GM19328 (cell line): ENCODE results near the gene TES.

Source experiments
- ATAC-seq: cut with Tn5 transposase; IDR thresholded peaks from one replicate; pipeline ENCODE4 v1.9.1; 2021; ENCODE audit warnings: mild to moderate bottlenecking, moderate library complexity; ENCODE audit not compliant: unreplicated experiment

The TES gene

GRCh38 chr7:116219288-116219687 lies 8.9 kb downstream of the TES start:
- no peak for ATAC-seq

- ATAC-seq: no peak
Measured at GRCh38 chr7:116219834-116220233, 9.5 kb downstream of the TES start.

- no peak for ATAC-seq
Measured at GRCh38 chr7:116222501-116222900, 12.2 kb downstream of the TES start.

DNA sequence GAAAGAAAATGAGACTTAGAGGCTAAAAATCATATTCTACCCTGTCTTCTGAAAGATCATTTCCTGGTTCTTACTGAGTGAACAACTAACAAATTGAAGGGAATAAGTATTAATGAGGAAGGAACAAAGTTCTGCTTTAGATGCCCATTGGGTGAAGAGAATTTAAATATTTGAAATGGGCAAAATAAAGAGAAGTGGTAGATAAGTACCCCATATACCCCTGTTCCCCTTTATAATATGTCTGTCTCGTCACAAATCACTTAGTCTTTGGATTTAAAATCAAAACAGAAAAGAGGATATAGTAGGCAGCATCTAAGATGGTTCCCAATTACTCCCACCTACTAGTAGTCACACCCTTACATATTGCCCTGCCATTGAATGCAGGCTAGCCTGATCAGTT lies 13.2 kb downstream of the TES start:
- no peak for ATAC-seq

DNA sequence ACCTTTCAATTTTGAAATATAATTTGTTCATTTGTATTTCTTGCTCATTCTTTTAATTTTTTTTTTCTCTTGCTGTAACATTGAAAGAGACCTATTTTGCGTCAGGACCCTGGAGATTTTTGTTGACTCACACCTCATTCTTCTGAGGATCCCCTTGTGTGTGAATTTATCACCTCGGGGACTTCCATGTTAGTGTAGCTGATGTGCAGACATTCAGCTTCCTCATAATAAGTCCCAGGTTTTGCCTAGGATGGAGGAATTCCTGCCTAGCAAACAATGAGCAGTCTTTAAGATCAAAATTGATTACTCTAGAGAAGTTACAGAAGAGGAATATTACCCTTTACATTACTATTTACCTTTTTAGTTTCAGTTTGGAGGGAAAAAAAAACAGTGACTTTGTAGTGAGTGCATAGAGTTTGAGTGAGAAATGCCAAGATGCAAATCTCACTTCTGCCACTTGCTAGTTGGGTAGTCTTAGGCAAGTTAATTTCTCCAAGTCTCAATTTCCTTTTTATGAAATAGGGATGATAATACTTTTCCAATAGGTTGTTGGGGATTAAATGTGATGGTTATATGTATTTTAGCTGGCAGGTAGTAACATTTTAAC lies 14.3 kb downstream of the TES start:
- ATAC-seq: peak; percentile 43

DNA sequence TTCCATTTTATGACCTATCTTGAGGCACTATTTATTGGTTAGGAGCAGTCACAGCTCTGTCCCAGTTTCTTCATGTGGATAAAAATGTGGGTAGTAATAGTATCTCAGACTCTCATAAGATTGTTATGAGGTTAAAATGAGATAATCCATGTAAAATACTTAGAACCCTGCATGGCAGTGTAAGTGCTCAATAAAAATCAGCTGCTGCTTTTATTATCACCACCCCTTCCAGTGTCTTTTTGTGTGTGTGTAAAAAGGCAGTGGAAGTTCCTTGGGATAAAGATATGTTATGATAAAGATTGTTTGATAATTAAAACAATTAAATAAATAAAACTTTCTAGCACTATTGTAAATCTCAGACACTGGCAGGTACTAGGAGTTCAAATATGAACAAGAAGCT lies 15.5 kb downstream of the TES start:
- ATAC-seq: no peak

GRCh38 chr7:116226664-116227063 lies 16.3 kb downstream of the TES start:
- ATAC-seq: no peak

GRCh38 chr7:116227678-116228239 lies 17.4 kb downstream of the TES start:
- no peak for ATAC-seq

DNA sequence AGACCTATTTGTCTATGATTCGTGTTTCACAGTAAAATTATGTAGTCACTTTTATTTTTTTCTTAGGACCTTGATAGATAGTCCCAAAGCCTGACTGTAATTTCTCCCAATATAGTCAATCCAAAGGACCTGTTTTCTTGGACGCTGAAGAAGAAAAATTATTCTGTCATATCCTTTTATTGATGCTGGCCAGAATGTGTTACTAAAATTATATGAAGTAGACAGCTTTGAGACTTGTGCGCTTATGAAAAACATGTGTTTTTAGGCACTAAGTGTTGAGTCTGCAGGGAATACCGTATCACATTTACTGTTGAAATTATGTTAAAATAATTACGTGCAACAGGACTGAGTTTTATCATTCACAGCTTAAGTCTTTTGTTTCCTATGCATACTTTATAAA lies 17.9 kb downstream of the TES start:
- ATAC-seq: no peak

DNA sequence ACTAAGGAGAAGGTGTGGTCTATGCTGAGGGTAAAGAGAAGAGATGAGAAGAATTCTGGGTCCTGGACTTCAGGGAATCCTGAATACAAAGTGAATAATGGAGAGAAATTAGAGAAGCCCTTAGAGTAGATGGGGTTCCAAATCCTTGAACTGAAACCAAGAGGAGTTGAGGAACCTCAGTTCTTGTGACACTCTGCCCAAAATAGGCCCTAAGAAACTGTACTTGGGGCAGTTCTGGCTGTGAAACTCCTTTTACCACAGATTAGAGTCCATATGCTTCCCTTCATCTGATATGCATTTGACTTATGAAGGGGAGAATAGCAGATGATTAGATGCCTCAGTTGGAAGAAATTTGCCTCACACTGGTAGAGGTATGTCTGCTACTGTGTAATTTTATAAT lies 19.0 kb downstream of the TES start:
- ATAC-seq: no peak

GRCh38 chr7:116230191-116231005 lies 20.1 kb downstream of the TES start:
- no peak for ATAC-seq

DNA sequence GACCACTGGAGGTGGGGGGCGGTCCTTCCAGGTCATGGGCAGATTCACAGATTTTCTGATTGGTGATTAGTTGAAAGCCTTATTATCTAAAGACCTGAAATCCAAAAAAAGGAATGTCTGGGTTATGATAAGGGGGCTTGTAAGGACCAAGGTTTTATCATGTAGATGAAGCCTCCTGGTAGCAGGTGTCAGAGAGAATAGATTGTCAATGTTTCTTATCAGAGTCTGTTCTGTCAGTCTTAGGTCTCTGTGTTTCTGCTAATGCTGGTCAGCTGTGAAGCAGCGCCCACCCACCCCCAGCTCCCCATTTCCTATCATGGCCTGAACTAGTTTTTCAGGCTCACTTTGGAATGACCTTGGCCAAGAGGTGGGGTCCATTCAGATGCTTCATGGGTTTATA lies 21.2 kb downstream of the TES start:
- no peak for ATAC-seq

GRCh38 chr7:116231949-116232348 lies 21.6 kb downstream of the TES start:
- no peak for ATAC-seq

- ATAC-seq: no peak
Measured at GRCh38 chr7:116232350-116232749, 22.0 kb downstream of the TES start.

DNA sequence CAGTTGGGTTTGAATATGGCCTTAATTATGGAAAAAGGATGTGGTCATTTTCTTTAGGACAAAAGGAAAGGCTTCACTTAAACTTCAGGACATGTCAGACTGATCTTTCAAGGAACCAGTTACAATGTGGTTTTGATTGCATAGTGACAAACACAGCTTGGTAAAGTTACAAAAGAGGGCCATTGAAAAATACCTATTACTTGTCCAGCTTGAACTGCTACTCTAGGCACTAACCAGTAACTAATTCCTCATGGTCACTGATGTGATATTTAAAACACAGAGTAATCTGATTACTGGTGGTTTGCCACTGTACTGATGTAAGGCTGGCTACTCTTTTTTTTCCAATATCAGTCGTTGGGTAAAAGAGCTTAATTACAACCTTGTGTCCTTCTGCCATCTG lies 22.6 kb downstream of the TES start:
- ATAC-seq: no peak

DNA sequence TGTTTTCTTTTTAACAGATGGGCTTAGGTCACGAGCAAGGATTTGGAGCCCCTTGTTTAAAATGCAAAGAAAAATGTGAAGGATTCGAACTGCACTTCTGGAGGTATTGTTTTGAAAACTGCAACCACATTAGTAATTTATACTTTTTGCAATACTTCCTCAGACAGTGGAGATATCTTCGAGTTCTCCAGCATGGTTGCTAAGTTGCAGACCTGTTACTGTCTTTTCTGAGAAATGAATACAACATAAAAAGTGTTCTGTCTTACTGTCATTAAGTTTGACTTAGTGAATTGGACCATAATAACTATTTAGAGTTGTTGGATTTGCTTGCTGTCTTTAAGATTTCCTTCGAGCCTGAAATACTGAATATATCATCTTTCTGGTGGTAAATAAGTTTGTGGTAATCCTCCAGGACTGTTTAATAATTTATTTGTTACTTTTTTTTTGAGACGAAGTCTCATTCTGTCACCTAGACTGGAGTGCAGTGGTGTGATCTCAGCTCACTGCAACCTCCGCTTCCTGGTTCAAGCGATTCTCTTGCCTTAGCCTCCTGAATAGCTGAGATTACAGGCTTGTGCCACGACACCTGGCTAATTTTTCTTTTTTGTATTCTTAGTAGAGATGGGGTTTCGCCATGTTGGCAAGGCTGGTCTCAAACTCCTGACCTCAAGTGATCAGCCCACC lies 24.3 kb downstream of the TES start:
- ATAC-seq: no peak

- no peak for ATAC-seq
Measured at GRCh38 chr7:116235380-116235779, 25.0 kb downstream of the TES start.

GRCh38 chr7:116236020-116236630 lies 25.8 kb downstream of the TES start:
- ATAC-seq: peak; percentile 63

- ATAC-seq: no peak
Measured at GRCh38 chr7:116239020-116239419, 28.7 kb downstream of the TES start.

- ATAC-seq: no peak
Measured at GRCh38 chr7:116239434-116239833, 29.1 kb downstream of the TES start.

DNA sequence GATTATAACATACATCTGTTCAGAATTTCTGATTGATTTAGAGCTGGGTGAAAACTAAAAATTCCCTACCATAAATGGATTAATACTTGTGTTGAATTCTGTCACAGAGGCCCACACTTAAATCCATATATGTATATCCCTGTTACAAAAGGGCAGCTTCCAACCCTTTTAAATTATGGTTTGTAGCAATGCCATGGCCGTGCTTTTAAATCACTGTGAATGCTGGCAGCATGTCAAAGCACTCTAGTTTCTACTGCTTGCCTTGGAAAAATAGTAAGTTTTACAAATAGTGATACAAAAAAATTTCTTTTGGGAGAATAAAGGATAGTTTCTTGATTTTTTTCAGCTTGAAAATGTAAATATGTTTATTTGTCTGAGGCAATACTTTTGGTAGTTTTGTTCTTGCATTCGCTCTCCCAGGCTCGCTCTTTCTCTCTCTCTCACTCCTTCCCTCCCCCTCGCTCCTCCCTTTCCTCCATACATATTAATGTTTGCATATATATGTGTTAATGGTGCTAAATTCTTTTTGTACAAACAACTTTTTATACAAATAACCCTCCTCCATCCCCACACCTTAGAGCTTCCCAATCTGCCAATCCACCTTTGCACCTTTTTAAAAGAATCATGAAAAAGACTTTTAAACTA lies 29.8 kb downstream of the TES start:
- no peak for ATAC-seq
